ENCODE measurements around the gene CDK11B. TPM values are rescaled to one million over a fixed set of nuclear protein-coding genes. Genes with fewer than 3 reads are reported as not detected.
"Not testable (repeated sequence)": the region's sequence is repeated elsewhere in the genome, so short reads cannot be mapped to it uniquely, and the experiment has no call there.

CDK11B gene
- total RNA-seq, 1 donor from 2014 or later: 16.5 TPM

DNA sequence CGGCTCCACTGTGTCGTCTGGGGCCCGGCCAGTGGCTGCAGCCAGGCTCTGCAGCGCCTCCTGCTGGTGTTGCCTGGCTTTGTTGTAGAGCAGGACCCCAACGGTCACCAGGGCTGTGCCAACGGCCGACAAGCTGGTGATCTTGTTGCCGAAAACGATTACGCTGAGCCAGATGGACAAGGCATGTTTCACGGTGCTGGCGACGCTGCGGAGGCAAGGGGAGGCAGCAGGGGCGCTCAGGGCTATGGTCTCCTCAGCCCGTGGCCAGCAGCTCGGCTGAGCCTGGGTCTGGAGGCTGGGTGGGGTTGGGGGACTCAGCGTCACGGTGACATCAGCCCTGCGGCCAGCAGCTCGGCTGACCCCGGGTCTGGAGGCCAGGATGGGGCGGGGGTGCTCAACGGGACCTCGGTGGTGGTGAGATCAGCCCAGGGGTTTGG is 7.0 kb upstream of the CDK11B start:
- Histone ChIP-seq H3K36me3 (peaks cover 0 to 56% of the 10 kb centered on the region in 2 donors), H3K4me3 (no peak overlapping the region), H3K9me3 (no peaks in the 10 kb centered on the region), H3K27ac (no peak overlapping the region), H3K4me1 (peaks cover 9% of the 10 kb centered on the region), H3K27me3 (no peaks in the 10 kb centered on the region)
- TF ChIP-seq POLR2A (IDR thresholded peaks at IDR 0.05) (no peak), POLR2AphosphoS5 (IDR thresholded peaks at IDR 0.05; ENCODE audit: insufficient read depth in 1 of 2, low read depth in 1 of 2) (no peak)
- TF ChIP-seq, protein P1, sequence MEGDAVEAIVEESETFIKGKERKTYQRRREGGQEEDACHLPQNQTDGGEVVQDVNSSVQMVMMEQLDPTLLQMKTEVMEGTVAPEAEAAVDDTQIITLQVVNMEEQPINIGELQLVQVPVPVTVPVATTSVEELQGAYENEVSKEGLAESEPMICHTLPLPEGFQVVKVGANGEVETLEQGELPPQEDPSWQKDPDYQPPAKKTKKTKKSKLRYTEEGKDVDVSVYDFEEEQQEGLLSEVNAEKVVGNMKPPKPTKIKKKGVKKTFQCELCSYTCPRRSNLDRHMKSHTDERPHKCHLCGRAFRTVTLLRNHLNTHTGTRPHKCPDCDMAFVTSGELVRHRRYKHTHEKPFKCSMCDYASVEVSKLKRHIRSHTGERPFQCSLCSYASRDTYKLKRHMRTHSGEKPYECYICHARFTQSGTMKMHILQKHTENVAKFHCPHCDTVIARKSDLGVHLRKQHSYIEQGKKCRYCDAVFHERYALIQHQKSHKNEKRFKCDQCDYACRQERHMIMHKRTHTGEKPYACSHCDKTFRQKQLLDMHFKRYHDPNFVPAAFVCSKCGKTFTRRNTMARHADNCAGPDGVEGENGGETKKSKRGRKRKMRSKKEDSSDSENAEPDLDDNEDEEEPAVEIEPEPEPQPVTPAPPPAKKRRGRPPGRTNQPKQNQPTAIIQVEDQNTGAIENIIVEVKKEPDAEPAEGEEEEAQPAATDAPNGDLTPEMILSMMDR (IDR thresholded peaks at IDR 0.05): no peak
- no peak for DNase-seq (ENCODE audit: extremely low spot score in 2 of 2)
- intact Hi-C loops (cut with DNase I): no loop called here

DNA sequence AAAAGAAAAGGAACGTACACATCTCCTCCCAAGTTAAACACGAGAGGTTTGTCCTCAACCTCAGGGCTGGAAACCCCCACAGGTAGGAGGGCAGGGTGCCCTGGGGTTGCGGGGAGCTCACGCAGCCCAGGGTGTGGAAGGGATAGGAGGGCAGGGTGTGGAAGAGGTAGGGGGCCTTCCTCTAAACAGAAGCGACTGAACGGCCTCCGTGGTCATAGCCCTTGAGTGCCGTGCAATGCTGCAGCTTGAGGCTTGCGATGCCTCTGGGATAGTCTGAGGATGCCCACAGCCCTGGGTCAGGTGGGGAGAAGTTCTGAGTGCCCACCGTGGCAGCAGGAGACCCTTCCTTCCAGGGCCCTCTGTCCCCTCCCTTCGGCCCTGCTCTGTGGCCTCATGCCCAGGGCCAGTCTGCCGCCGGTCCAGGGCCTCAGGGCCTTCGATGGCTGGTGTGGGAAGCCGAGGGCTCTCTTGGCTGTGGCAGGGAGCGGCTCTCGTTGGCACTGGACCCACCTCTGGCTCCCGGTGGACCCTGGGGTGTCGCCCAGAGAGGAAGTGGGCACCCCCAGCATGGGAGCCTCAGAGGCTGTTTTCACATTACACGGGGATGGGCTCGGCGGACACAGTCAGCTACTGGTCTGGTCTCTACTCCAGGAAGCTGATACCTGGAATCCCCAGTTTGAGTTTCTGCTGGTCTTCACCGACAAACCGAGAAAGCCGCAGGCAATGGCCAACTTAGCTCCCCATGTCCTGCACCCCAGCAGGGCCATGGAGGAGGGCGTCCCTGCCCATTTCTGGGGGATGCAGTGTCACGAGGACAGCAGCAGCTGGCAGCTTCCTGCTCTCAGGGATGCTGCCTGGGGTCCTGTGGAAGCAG is 6.4 kb upstream of the CDK11B start:
- H3K4me3 ChIP-seq: no peak overlapping the region
- no peak overlapping the region for H3K27ac ChIP-seq
- DNase-seq (ENCODE audit: extremely low spot score in 2 of 2): no peak
- TF ChIP-seq POLR2AphosphoS5 (IDR thresholded peaks at IDR 0.05; ENCODE audit: insufficient read depth in 1 of 2, low read depth in 1 of 2) (no peak), POLR2A (IDR thresholded peaks at IDR 0.05) (no peak)
- TF ChIP-seq, protein P1 (IDR thresholded peaks at IDR 0.05): no peak
- no peaks in the 10 kb centered on the region for H3K9me3 ChIP-seq
- peaks cover 9% of the 10 kb centered on the region for H3K4me1 ChIP-seq
- H3K36me3 ChIP-seq: peaks cover 0 to 49% of the 10 kb centered on the region in 2 donors
- H3K27me3 ChIP-seq: no peaks in the 10 kb centered on the region
- intact Hi-C loops (cut with DNase I): no loop called here

DNA sequence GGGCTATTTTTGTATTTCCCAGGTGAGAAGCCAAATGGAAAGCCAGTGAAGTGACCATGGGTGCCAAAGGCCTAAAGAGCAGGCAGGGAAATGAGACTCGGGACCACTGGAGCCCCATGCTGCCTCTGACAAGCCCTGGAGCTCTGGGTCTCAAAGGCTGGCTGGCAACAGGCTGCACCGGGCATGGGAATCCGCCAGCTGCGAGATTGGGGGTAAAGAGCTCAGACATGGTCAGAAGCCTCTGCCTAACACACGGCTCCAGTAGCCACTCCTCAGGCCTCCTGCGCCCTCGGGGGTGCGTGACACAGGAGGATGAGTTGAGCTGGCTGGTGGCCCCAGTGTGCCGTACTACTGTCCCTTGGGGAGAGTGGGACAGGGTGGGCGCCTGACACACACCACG is 5.5 kb upstream of the CDK11B start:
- H3K27me3 ChIP-seq; DNase-seq (ENCODE audit: extremely low spot score in 2 of 2); H3K27ac ChIP-seq; H3K4me3 ChIP-seq; H3K4me1 ChIP-seq; H3K9me3 ChIP-seq; intact Hi-C loops (cut with DNase I): not testable (repeated sequence)
- H3K36me3 ChIP-seq: peaks cover 0 to 41% of the 10 kb centered on the region in 2 donors

DNA sequence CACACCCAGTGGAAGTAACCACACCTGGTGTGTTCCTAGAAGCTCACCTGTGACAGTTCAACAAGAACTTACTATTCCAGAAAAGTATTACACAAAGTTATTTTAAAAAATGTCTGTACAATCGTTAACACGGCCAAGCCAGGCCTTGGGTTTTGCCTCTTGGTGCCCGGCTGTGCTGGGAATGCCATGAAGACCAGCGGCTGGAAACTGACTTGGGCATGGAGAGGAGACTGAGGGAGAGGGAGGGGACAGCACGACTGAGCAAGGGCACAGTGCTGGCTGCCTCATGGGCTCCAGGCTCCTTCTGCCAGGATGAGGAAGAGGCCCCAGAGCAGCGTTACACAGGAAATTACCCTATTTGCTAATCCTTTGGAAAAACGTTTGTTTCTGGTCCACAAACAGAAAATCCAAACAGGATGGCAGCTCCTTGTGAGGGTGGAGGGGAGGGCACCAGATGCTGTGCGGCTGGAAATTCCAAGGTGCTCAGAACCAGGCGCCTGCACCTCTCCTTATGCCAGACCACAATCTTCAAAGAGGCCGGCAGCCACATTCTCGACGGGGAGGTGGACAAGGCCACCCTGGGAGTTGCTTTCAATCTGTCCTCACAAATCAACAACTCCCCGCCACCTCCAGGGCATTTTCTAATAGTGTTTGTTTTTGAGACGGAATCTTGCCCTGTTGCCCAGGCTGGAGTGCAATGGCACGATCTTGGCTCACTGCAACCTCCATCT is 4.2 kb upstream of the CDK11B start:
- H3K27me3 ChIP-seq; H3K4me3 ChIP-seq; H3K9me3 ChIP-seq; DNase-seq (ENCODE audit: extremely low spot score in 2 of 2); H3K4me1 ChIP-seq; intact Hi-C loops (cut with DNase I): not testable (repeated sequence)
- H3K36me3 ChIP-seq: peaks cover 0 to 30% of the 10 kb centered on the region in 2 donors
- H3K27ac ChIP-seq: peak overlapping the region; percentile 51

DNA sequence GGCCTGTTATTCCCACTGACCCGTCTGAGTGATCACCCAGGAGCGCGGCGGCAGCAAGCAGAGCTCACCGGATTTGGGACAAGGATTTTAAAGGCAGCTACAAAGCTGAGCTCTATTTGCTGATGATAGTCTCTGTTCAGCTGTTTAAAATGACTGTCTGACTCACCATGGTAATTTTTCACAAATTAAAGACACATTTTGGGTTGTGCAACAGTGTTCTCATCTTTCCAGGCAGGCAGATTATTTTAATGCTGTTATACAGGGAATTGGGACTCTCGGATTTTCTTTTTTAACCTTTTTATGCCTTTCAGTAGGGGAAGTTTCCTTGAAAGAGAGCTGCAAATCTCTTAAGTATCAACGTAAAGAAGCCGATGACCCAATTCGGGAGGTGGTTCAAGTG is 3.6 kb upstream of the CDK11B start:
- H3K4me1 ChIP-seq; H3K4me3 ChIP-seq; DNase-seq (ENCODE audit: extremely low spot score in 2 of 2); H3K27me3 ChIP-seq; H3K9me3 ChIP-seq; intact Hi-C loops (cut with DNase I): not testable (repeated sequence)
- peak overlapping the region; percentile 51 for H3K27ac ChIP-seq
- peaks cover 0 to 25% of the 10 kb centered on the region in 2 donors for H3K36me3 ChIP-seq

DNA sequence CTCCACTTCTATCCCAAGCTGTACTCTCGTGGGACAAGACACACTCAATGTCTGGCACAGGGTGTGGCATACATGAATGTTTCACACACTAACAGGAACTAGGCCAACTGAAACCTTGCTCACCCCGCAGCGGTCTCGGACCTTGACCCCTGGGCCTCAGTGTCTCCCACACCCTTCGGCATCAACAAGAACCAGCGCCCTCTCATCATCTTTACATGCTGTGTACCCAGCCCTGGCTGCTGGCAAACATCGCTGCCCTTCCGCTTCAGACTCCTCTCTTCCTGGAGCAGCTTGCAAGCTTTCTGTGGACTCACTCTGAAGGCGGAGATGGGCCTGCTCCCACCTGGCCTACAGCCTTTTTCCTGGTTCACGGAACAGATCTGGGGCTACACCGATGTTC is 10.5 kb downstream of the CDK11B start:
- not testable (repeated sequence) for H3K4me1 ChIP-seq; H3K9me3 ChIP-seq; DNase-seq (ENCODE audit: extremely low spot score in 2 of 2); H3K27ac ChIP-seq; H3K4me3 ChIP-seq; H3K27me3 ChIP-seq
- peaks cover 0 to 70% of the 10 kb centered on the region in 2 donors for H3K36me3 ChIP-seq
- intact Hi-C loops (cut with DNase I): loop anchor here (2.0 kb wide), 1 partner anchor 33 kb away; the partner anchor contains the start of gene MIB2

DNA sequence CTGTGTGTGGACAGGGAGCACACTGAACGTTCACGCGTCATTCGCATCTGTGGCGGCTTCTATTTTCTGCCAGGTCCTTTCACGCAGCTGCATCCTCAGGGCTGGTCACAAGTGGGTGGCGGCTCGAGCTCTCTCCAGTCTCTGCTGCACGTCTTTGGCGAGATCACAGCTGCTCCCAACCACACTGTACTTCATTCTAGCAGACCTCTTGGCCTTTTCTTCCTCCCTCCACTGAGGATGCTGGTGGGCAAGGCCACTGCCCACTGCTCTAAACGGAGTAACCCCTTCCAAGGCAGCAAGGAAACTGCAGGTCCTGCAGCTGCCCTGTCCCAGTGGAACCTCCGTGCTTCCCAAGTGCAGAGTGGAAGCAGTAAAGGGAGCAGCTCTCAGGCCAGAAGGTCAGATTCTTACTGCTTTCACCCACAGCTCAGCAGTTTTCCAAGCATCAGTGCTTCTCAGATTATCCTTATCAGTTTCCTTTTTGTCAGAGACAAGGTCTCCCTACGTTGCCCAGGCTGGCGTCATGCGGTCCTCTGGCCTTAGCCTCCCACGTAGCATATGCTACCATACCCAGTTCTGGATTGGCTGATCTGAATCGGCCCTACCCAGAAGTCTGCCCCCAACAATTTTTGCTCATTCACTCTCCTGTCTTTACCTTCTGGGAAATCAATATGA is 11.1 kb downstream of the CDK11B start:
- DNase-seq (ENCODE audit: extremely low spot score in 2 of 2); H3K4me1 ChIP-seq; H3K27me3 ChIP-seq; H3K9me3 ChIP-seq; H3K27ac ChIP-seq; H3K4me3 ChIP-seq: not testable (repeated sequence)
- peaks cover 0 to 65% of the 10 kb centered on the region in 2 donors for H3K36me3 ChIP-seq
- intact Hi-C loops (cut with DNase I): loop anchor here (2.0 kb wide), 1 partner anchor 33 kb away; the partner anchor contains the start of gene MIB2

DNA sequence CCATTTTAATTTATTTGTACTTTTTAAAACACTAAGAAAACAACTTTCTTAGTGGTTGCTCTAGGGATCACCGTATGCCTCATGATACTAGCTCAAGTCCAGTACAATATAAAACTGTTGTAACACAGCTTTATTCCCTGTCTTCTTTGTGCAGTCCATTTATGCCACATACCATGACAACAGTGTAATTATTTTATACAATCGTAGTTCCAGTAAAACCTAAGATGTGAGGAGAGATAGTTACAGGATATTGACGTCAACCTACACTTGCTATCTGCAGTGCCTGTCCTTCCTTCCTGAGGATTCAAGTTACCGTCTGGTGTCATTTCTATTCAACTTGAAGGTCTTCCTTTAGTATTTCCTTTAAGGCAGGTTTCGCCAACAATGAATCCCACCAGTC is 12.5 kb downstream of the CDK11B start:
- H3K36me3 ChIP-seq: peaks cover 0 to 51% of the 10 kb centered on the region in 2 donors
- H3K9me3 ChIP-seq; intact Hi-C loops (cut with DNase I): not testable (repeated sequence)

DNA sequence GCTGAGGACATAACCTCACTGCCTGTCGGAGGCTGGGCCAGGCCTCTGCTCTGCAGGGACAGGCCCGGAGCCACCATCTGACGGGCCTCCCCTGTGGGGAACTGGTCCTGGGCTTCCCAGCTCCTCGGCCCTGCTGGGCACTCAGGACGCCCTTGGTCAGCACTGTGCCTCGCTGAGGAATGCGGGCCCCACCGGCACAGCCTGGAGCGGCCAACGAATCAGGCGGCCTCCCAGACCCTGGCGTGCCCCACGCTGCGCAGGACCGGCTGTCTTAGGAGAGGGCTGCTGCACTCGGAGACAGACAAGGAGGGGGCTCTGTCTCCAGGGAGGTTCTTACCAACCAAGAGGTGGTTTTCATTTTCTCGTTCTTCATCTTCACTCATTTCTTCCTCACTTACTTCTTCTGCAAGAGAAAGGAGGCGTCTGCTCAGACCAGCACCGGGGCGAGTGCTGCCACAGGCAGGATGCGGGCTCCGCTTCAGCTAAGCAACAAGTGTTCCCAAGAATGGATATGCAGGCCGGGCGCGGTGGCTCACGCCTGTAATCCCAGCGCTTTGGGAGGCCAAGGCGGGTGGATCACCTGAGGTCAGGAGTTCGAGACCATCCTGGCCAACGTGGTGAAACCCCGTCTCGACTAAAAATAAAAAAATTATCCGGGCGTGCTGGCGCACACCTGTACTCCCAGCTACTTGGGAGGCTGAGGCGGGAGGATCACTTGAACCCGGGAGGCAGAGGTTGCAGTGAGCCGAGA is 17.9 kb downstream of the CDK11B start:
- peaks cover 0 to 31% of the 10 kb centered on the region in 2 donors for H3K36me3 ChIP-seq
- H3K9me3 ChIP-seq; H3K27me3 ChIP-seq; DNase-seq (ENCODE audit: extremely low spot score in 2 of 2); H3K4me3 ChIP-seq; H3K4me1 ChIP-seq; intact Hi-C loops (cut with DNase I); H3K27ac ChIP-seq: not testable (repeated sequence)

More for the DNA sequence above, 12.5 kb downstream of the CDK11B start:
- H3K4me1 ChIP-seq; H3K27me3 ChIP-seq; H3K27ac ChIP-seq; H3K4me3 ChIP-seq; DNase-seq (ENCODE audit: extremely low spot score in 2 of 2): not testable (repeated sequence)

DNA sequence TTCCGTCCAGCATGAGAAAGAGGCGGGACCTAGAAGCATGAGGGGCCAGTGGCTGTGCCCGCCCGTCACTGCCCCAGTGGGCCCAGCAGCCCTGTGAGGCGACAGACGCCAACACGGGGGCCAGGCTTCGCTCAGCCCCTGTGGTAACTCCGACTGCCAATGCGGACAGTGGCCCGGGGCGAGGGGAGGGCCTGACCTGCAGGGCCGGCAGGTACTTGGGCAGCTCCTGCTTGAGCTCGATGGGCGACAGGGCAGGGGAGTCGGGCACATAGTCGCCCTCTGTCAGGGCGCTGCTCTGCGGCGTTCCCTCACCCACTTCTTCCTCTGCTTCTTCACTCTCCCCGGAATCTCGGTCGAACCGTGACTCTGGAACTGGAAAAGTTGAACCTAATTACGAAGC is 18.7 kb downstream of the CDK11B start:
- H3K9me3 ChIP-seq; intact Hi-C loops (cut with DNase I); H3K27ac ChIP-seq; H3K27me3 ChIP-seq; DNase-seq (ENCODE audit: extremely low spot score in 2 of 2); H3K4me1 ChIP-seq; H3K4me3 ChIP-seq: not testable (repeated sequence)
- H3K36me3 ChIP-seq: peaks cover 0 to 28% of the 10 kb centered on the region in 2 donors

Measured in vagina (tissue), 2 donors.